Kidney (tissue), 14 donors: ENCODE data around the gene SRRM4. TPM values are rescaled to one million over a fixed set of nuclear protein-coding genes. Genes with fewer than 3 reads are reported as not detected.

Experiments used
- DNase-seq, 5 donors: peaks; one replicate each; pipeline ENCODE4 v3.0.0-alpha.2; 2013 to 2020
- FAIRE-seq: peaks from 2 replicates; lab custom pipeline; 2012; peaks lifted over from hg19 to GRCh38; lab: Jason Lieb, UNC
- H3K27ac ChIP-seq, 2 donors: one replicate each; pipeline ENCODE4 v1.7.0; 2013; ENCODE audit warnings: low read depth in 2 of 2, low read length in 2 of 2, inconsistent platforms in 1 of 2
- H3K27me3 ChIP-seq: one replicate; pipeline ENCODE4 v1.7.1; 2013; ENCODE audit warnings: low read length, inconsistent platforms; ENCODE audit not compliant: control insufficient read depth, insufficient read depth
- H3K36me3 ChIP-seq, 3 donors: one replicate each; pipeline versions ENCODE4 v1.7.0 to v1.7.1; 2013; ENCODE audit warnings: low read length in 3 of 3, control low read depth in 1 of 3, inconsistent platforms in 1 of 3; ENCODE audit not compliant: insufficient read depth in 3 of 3, control insufficient read depth in 2 of 3
- H3K4me1 ChIP-seq, 3 donors: one replicate each; pipeline versions ENCODE4 v1.7.0 to v1.7.1; 2013; ENCODE audit warnings: low read length in 3 of 3, inconsistent platforms in 1 of 3, low read depth in 1 of 3; ENCODE audit not compliant: control insufficient read depth in 2 of 3, insufficient read depth in 2 of 3
- H3K4me3 ChIP-seq, 3 donors: one replicate each; pipeline versions ENCODE4 v1.7.0 to v1.8.1; 2013; ENCODE audit warnings: low read length in 3 of 3, control low read depth in 1 of 3, inconsistent platforms in 1 of 3
- H3K9ac ChIP-seq, 3 donors: one replicate each; pipeline versions ENCODE4 v1.7.0 to v1.7.1; 2013; ENCODE audit warnings: low read length in 3 of 3, control low read depth in 1 of 3, inconsistent platforms in 1 of 3
- H3K9me3 ChIP-seq, 3 donors: one replicate each; pipeline versions ENCODE4 v1.7.0 to v1.7.1; 2013; ENCODE audit warnings: low read length in 3 of 3, control low read depth in 1 of 3, inconsistent platforms in 1 of 3; ENCODE audit not compliant: control insufficient read depth in 2 of 3, insufficient read depth in 1 of 3
- CTCF ChIP-seq: IDR thresholded peaks from 3 replicates; pipeline ENCODE4 v1.5.1; 2012; ENCODE audit warnings: mild to moderate bottlenecking, moderate library complexity, borderline replicate concordance; ENCODE audit not compliant: insufficient read depth; ENCODE audit errors: extremely low read depth
- intact Hi-C: fragments of 100-400 bp; cut with DNase I; formaldehyde crosslinking; loops from one replicate; pipeline ENCODE4 v1.11.1; 2022
- polyA plus RNA-seq: library from polyadenylated mRNA; stranded (reverse); fragments of 350-450 nt; fragmentation: Illumina TruSeq; extraction: RNeasy Lipid Tissue Mini Kit (QIAGEN cat#74804); gene quantifications from one replicate; pipeline ENCODE4 v1.2.3, GENCODE V29; 2014; ENCODE audit warnings: low read depth, low replicate concordance; ENCODE audit not compliant: insufficient read depth
- total RNA-seq: library from RNA; stranded (reverse); fragmentation: NEBNext Ultra II Directional; extraction: Animal tissue kit (Norgen Biotek cat#: 25700); gene quantifications from one replicate; pipeline ENCODE4 v1.2.1, GENCODE V29; 2021
- donor health status: control.
- donor health status: control.
- donor health status: control.
- donor health status: control.
- donor health status: control.
- donor health status: DM: yes; HTN: yes; CAD: no.
- donor health status: Normal renal cell carcinoma (clear cell type).

Gene SRRM4
- total and polyA plus RNA-seq, 2 donors from 2014 or later, result 0.06 to 0.17 TPM

- H3K36me3 ChIP-seq, result no peaks in the 10 kb centered on the region
- no peak for DNase-seq
- intact Hi-C loops, result no loop called here
- H3K27ac ChIP-seq, result no peak overlapping the region
- H3K4me3 ChIP-seq, result no peak overlapping the region
- no peak for TF ChIP-seq CTCF
- no peaks in the 10 kb centered on the region for H3K4me1 ChIP-seq
- H3K27me3 ChIP-seq, result no peaks in the 10 kb centered on the region
- H3K9me3 ChIP-seq, result peaks cover 0 to 10% (median 0%) of the 10 kb centered on the region in 3 donors
- H3K9ac ChIP-seq, result no peak overlapping the region
- FAIRE-seq, result no peak
Observed at GRCh38 chr12:119129827-119130434, 148.6 kb downstream of the SRRM4 start.

GRCh38 chr12:119130523-119130922, 149.2 kb downstream of the SRRM4 start:
- Histone ChIP-seq H3K4me1 (no peaks in the 10 kb centered on the region), H3K4me3 (no peak overlapping the region), H3K36me3 (no peaks in the 10 kb centered on the region), H3K27me3 (no peaks in the 10 kb centered on the region), H3K27ac (no peak overlapping the region), H3K9me3 (peaks cover 0 to 10% (median 0%) of the 10 kb centered on the region in 3 donors), H3K9ac (no peak overlapping the region)
- TF ChIP-seq CTCF, result no peak
- DNase-seq (no peak), FAIRE-seq (no peak)
- intact Hi-C loops, result no loop called here

- H3K27ac ChIP-seq, result no peak overlapping the region
- peaks cover 0 to 10% (median 0%) of the 10 kb centered on the region in 3 donors for H3K9me3 ChIP-seq
- no peak for DNase-seq
- no peak overlapping the region for H3K4me3 ChIP-seq
- H3K27me3 ChIP-seq, result no peaks in the 10 kb centered on the region
- H3K4me1 ChIP-seq, result no peaks in the 10 kb centered on the region
- intact Hi-C loops, result no loop called here
- TF ChIP-seq CTCF, result no peak
- no peak overlapping the region for H3K9ac ChIP-seq
- no peak for FAIRE-seq
- no peaks in the 10 kb centered on the region for H3K36me3 ChIP-seq
Observed at GRCh38 chr12:119134284-119135072, 153.1 kb downstream of the SRRM4 start.
